ENCODE results near the gene TTC7B. TPM values are rescaled to one million over a fixed set of nuclear protein-coding genes. Genes with fewer than 3 reads are reported as not detected.

The TTC7B gene
- total and polyA plus RNA-seq, 2 of the 13 experiments (the other 11 are each of a cell fraction or from before 2014, with no cell fraction given), result 1.3 to 3.2 TPM

DNA sequence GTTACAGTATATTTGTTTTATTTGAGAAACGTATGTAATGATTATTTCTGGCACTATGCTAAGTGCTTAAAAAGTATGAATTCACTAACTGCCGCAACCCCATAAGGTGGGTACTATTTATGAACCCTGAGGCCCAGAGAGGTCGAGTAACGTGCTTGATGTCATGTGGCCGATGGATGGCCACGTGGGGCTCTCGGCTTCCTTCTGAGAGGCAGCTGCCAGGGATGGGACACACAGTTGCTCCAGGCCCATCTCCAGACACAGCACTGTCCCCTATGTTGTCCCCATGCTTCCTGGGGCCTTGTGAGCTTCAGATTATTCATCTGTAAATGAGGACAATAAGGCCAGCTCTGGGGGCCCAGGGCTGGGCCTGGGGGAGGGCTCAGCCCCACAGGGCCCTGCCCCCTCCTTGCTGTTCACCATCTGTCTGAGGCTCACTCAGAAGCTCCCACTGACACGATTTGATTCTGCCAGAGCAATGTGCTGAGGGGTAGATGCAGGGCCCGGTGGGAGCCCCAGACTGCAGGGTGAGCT lies 304.4 kb downstream of the TTC7B start (continued):
- TF ChIP-seq ZNF569 (CRISPR knock-in tag; IDR thresholded peaks at IDR 0.05; ENCODE audit: borderline replicate concordance) (no peak), ZHX1 (CRISPR knock-in tag; IDR thresholded peaks at IDR 0.05; ENCODE audit: low read depth) (no peak), EZH2 (conservative IDR thresholded peaks at IDR 0.05; ENCODE audit: low read depth, low read length) (no peak), NRL (CRISPR knock-in tag; IDR thresholded peaks at IDR 0.05; ENCODE audit: borderline replicate concordance) (no peak)

DNA sequence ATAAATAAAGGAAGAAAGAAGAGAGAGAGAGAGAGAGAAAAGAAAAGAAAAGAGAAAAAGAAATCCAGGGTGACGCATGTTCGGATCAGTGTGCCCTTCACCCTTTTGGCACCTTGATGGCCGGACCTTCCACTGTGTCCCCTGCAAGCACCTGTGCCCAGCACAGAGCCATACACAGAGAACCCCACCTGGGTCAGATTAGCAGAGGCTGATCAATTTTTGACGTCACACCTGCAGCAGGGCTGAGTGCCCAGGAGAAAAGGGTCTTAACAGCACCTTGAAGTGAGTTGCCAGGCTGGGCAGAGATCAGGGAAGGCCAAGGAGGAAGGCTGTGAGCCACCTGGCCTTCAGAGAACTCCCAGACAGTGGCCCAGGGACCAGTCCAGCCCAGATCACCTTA lies 305.0 kb downstream of the TTC7B start:
- H3K27ac ChIP-seq (ENCODE audit: extremely low read length, insufficient read depth, low read length), result no peak overlapping the region
- no peak overlapping the region for H3K9ac ChIP-seq (ENCODE audit: insufficient read depth, low read depth, low read length)
- intact Hi-C loops (cut with micrococcal nuclease; ENCODE audit: unreplicated experiment), result no loop called here
- H4K20me1 ChIP-seq (ENCODE audit: insufficient read depth, low read length), result no peaks in the 10 kb centered on the region
- H3K79me2 ChIP-seq (ENCODE audit: insufficient read depth, low read length), result no peaks in the 10 kb centered on the region
- H3K9me3 ChIP-seq (ENCODE audit: low read length), result no peaks in the 10 kb centered on the region
- H3K36me3 ChIP-seq (replicated peaks in 1 of 2; ENCODE audit: control insufficient read depth in 1 of 2, insufficient read depth in 2 of 2, low read length in 2 of 2), result no peaks in the 10 kb centered on the region
- peaks cover 79% of the 10 kb centered on the region for H3K4me1 ChIP-seq (ENCODE audit: insufficient read depth, low read length)
- CTCF ChIA-PET (ENCODE audit: low intra/inter-chr PET ratio, low total read pairs), result no interaction called here
- BruUV-seq (replicated peaks), result no TSS peak
- no peak overlapping the region for H2AFZ ChIP-seq (ENCODE audit: low read length)
- H3K4me2 ChIP-seq (ENCODE audit: low read depth, low read length), result no peak overlapping the region
- DNase-seq (ENCODE audit: low spot score) (no peak), ATAC-seq (no peak), FAIRE-seq (no peak)
- in situ Hi-C loops (cut with HindIII; ENCODE audit: extremely low pct_ligation_motif_present, low pct_unique_long_range_greater_than_20kb), result loop anchor here (10.0 kb wide), 1 partner anchor 206 kb away; no protein-coding TSS in a partner anchor
- H3K4me3 ChIP-seq (replicated peaks in 1 of 3; ENCODE audit: insufficient read depth in 1 of 3, low read depth in 2 of 3, low read length in 3 of 3), result no peak overlapping the region
- POLR2A ChIA-PET, result interaction anchor here (1.4 to 3.5 kb wide), 2 partner anchors 10 to 127 kb away, joined by 6 to 60 read pairs; no protein-coding TSS in a partner anchor
- no peaks in the 10 kb centered on the region for H3K27me3 ChIP-seq (ENCODE audit: control insufficient read depth in 1 of 2, insufficient read depth in 2 of 2, low read length in 2 of 2)
- 96% methylated on average over 3 of the region's 4 CpGs for WGBS (ENCODE audit: low lambda C conversion rate)
- TF ChIP-seq ZNF816 (CRISPR knock-in tag; IDR thresholded peaks at IDR 0.05; ENCODE audit: borderline replicate concordance) (no peak), SETDB1 (CRISPR knock-in tag; IDR thresholded peaks at IDR 0.05; ENCODE audit: borderline replicate concordance) (no peak), ZNF790 (CRISPR knock-in tag; IDR thresholded peaks at IDR 0.05; ENCODE audit: borderline replicate concordance) (no peak), SMARCC2 (IDR thresholded peaks at IDR 0.05) (no peak), PCBP2 (optimal IDR thresholded peaks at IDR 0.05; ENCODE audit: low read depth, low read length, poor library complexity, severe bottlenecking) (no peak), KMT2A (CRISPR knock-in tag; IDR thresholded peaks at IDR 0.05) (no peak), ZNF563 (CRISPR knock-in tag; IDR thresholded peaks at IDR 0.05) (no peak), HNF4A (CRISPR knock-in tag; IDR thresholded peaks at IDR 0.05) (no peak), SCMH1 (CRISPR knock-in tag; IDR thresholded peaks at IDR 0.05; ENCODE audit: borderline replicate concordance) (no peak), ZFX (CRISPR knock-in tag; IDR thresholded peaks at IDR 0.05; ENCODE audit: low read depth) (no peak), ZNF451 (CRISPR knock-in tag; IDR thresholded peaks at IDR 0.05) (no peak)
- TF ChIP-seq, protein P1, sequence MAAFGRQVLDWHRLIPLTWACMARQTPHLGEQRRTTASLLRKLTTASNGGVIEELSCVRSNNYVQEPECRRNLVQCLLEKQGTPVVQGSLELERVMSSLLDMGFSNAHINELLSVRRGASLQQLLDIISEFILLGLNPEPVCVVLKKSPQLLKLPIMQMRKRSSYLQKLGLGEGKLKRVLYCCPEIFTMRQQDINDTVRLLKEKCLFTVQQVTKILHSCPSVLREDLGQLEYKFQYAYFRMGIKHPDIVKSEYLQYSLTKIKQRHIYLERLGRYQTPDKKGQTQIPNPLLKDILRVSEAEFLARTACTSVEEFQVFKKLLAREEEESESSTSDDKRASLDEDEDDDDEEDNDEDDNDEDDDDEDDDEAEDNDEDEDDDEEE (CRISPR knock-in tag; IDR thresholded peaks at IDR 0.05), result no peak
- TF ChIP-seq, protein P2, sequence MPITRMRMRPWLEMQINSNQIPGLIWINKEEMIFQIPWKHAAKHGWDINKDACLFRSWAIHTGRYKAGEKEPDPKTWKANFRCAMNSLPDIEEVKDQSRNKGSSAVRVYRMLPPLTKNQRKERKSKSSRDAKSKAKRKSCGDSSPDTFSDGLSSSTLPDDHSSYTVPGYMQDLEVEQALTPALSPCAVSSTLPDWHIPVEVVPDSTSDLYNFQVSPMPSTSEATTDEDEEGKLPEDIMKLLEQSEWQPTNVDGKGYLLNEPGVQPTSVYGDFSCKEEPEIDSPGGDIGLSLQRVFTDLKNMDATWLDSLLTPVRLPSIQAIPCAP (CRISPR knock-in tag; IDR thresholded peaks at IDR 0.05; ENCODE audit: low read depth), result no peak
- TF ChIP-seq, protein P3, sequence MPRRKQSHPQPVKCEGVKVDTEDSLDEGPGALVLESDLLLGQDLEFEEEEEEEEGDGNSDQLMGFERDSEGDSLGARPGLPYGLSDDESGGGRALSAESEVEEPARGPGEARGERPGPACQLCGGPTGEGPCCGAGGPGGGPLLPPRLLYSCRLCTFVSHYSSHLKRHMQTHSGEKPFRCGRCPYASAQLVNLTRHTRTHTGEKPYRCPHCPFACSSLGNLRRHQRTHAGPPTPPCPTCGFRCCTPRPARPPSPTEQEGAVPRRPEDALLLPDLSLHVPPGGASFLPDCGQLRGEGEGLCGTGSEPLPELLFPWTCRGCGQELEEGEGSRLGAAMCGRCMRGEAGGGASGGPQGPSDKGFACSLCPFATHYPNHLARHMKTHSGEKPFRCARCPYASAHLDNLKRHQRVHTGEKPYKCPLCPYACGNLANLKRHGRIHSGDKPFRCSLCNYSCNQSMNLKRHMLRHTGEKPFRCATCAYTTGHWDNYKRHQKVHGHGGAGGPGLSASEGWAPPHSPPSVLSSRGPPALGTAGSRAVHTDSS (CRISPR knock-in tag; conservative IDR thresholded peaks at IDR 0.05), result no peak
